ENCODE data around the gene TEX14.

Gene TEX14

GRCh38 chr17:58614859-58615459, 76.9 kb downstream of the TEX14 start:
- DNase-seq (ENCODE audit: insufficient read length, low spot score) (no peak), FAIRE-seq (no peak)
- TF ChIP-seq CTCF (IDR thresholded peaks at IDR 0.05; ENCODE audit: insufficient read depth, missing control alignments), result no peak

GRCh38 chr17:58611331-58611730, 80.5 kb downstream of the TEX14 start:
- no peak for TF ChIP-seq CTCF (IDR thresholded peaks at IDR 0.05; ENCODE audit: insufficient read depth, missing control alignments)
- FAIRE-seq, result no peak

GRCh38 chr17:58606934-58607333, 84.9 kb downstream of the TEX14 start:
- FAIRE-seq (no peak), DNase-seq (ENCODE audit: insufficient read length, low spot score) (no peak)
- TF ChIP-seq CTCF (IDR thresholded peaks at IDR 0.05; ENCODE audit: insufficient read depth, missing control alignments), result no peak

More at GRCh38 chr17:58611331-58611730, 80.5 kb downstream of the TEX14 start:
- DNase-seq (ENCODE audit: insufficient read length, low spot score), result no peak

GRCh38 chr17:58605986-58606385, 85.9 kb downstream of the TEX14 start:
- DNase-seq (ENCODE audit: insufficient read length, low spot score) (no peak), FAIRE-seq (no peak)
- TF ChIP-seq CTCF (IDR thresholded peaks at IDR 0.05; ENCODE audit: insufficient read depth, missing control alignments), result no peak

GRCh38 chr17:58605470-58605869, 86.4 kb downstream of the TEX14 start:
- FAIRE-seq (no peak), DNase-seq (ENCODE audit: insufficient read length, low spot score) (no peak)
- TF ChIP-seq CTCF (IDR thresholded peaks at IDR 0.05; ENCODE audit: insufficient read depth, missing control alignments), result no peak

- no peak for FAIRE-seq
- no peak for DNase-seq (ENCODE audit: insufficient read length, low spot score)
- no peak for TF ChIP-seq CTCF (IDR thresholded peaks at IDR 0.05; ENCODE audit: insufficient read depth, missing control alignments)
Observed at GRCh38 chr17:58601976-58602375, 89.9 kb downstream of the TEX14 start.

- DNase-seq (ENCODE audit: insufficient read length, low spot score) (no peak), FAIRE-seq (no peak)
- TF ChIP-seq CTCF (IDR thresholded peaks at IDR 0.05; ENCODE audit: insufficient read depth, missing control alignments), result no peak
Observed at GRCh38 chr17:58597371-58597770, 94.5 kb downstream of the TEX14 start.

Measured in D721Med (cell line).